Ramos (cell line): ENCODE results near the gene SYT2.
"Not testable (repeated sequence)": the region's sequence is repeated elsewhere in the genome, so short reads cannot be mapped to it uniquely, and the experiment has no call there.

Experiments
- in situ Hi-C: fragments of 300-500 bp; cut with MboI; formaldehyde crosslinking; loops from one replicate; pipeline ENCODE4 v1.14.3; 2022; ENCODE audit warnings: low sequenced_read_pairs; ENCODE audit not compliant: unreplicated experiment

Gene SYT2

DNA sequence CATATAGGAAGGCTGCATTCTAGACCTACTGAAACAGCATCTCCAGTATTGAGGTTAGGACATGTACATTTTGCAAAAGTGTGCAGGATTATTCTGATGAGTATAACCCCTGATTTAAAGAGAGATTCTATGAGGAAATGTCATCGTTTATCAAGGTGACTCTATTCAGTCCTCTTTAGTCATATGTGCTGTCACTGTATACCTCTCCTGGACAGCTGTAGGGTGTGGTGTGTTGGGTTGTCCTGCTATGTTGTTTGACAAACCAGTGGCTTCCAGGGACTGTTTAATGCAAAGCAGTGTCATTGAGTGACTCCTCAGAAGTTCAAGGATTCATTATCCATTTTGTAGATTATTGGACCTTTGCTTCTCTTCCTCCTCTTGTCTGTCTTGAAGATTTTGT is 152.6 kb downstream of the SYT2 start:
- in situ Hi-C loops, result not testable (repeated sequence)

DNA sequence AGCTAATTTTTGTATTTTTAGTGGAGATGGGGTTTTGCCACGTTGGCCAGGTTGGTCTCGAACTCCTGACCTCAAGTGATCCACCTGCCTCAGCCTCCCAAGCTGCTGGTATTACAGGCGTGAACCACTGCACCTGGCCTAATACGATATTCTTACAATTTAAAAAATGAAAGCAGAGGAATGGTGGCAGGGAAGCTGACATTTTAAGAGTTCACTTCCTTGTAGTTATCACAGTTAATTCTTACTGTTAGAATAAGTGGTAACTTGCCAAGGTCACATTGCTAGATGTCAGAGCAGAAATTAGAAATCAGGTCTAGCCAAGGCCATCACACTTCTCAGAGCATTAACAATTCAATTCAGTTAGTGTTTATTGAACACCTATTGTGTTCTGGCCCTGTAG is 154.2 kb downstream of the SYT2 start:
- in situ Hi-C loops, result not testable (repeated sequence)

DNA sequence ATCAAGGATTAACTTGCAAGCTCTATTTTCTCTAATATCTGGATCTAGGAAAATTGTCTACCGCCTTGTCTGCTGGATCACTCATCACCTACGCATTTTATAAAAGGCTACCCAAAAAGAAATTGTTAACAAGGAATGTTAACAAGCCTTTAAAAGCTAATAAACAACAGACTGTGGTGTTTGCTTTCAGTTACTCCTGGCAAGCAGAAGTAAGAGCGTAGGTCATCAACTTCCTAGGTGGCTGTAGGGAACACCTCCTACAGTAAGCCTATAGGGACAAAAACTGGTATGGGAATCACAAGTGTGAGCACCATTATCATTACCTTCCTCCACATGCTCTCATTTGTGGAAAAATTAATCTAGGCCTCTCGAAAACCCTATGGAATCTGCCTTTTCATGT is 155.6 kb downstream of the SYT2 start:
- in situ Hi-C loops, result not testable (repeated sequence)

- in situ Hi-C loops, result no loop called here
Measured at GRCh38 chr1:202553560-202554038, 156.7 kb downstream of the SYT2 start.

DNA sequence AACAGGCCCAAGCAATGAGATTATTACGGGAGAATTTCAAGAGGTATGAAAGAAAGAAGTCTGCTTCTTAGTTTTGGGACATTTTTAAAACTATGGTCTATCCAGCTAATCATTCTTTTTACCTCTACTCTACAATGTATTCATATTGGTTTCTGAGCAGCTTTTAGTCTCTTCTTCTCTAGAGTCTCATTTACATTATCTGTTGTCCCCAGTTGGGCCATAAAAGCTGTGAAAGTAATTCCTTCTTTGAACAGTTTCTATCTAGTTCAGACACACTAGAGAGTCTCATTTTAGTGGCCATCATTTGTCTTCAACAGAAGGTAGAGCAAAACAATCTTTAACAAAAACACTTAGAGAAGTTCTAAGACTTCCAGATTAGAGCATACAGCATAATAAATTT is 157.2 kb downstream of the SYT2 start:
- in situ Hi-C loops, result not testable (repeated sequence)

- in situ Hi-C loops, result not testable (repeated sequence)
Measured at GRCh38 chr1:202552615-202553014, 157.6 kb downstream of the SYT2 start.

DNA sequence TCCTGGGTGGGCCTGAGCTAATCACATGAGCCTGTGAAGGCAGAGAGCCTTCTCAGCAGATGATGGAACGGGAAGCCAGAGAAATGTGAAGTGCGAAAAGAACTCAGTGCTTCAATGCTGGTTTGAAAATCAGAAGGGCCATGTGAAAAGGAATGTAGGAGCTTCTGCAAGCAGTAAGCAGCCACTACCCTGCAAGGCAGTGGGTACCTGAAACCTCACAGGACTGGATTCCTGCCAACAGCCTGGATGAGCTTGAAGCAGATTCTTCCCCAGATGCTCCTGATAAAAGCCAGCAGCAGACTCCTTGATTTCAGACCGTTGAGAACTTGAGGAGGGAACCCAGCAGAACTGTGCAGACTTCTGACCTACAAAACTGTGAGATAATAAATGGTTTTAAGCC is 158.6 kb downstream of the SYT2 start:
- in situ Hi-C loops, result no loop called here

- in situ Hi-C loops, result not testable (repeated sequence)
Measured at GRCh38 chr1:202550088-202550487, 160.2 kb downstream of the SYT2 start.

- in situ Hi-C loops, result no loop called here
Measured at GRCh38 chr1:202547215-202547614, 163.0 kb downstream of the SYT2 start.

DNA sequence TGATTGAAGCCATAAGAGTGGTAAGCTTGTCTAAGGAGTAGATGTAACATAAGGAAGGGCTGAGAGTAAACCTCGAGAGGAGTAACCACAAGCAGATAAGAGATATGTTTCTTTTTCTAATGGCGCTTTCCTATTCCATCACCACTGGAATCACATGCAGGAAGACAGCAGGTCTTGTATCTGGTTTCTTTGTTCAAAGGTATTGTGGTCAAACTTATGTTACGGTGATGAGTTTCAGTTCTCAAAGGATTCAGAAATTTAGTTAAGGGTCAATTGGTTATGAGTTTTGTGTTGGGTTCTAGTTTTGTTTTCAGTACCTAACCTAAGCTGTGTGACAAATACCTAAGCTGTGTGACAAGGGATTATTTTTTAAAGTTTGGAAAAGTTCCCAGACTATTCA is 163.5 kb downstream of the SYT2 start:
- in situ Hi-C loops, result not testable (repeated sequence)

- in situ Hi-C loops, result not testable (repeated sequence)
Measured at GRCh38 chr1:202546377-202546776, 163.9 kb downstream of the SYT2 start.

DNA sequence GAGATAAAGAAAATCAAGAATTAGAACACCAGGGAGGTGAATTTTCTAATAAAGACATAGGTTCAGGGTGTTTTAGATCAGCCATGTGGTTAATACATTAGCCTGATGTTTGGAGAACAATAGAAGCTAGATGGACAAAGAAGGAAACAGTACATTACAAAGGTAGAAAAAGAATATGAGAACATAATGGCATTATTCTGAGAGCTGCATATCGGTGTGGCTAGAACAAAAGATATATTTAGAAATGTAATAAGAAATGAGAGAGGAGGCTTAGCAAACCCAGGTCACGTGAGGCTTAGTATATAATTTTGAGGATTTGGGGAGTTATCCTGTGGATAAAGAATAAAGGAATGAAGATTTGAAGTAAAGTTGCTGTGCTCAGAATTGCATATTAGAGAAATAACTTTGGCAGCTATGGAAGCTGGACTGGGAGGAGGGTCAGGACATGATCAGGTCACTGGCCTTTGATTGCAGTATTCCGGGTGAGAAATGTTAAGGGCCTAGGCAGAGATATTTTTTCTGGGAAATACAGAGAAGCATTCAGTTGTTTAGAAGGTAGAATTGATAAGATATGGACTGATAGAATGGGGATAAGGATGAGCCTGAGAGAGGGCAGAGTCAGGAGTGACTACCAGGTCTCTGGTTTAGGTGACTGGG is 164.5 kb downstream of the SYT2 start:
- in situ Hi-C loops, result not testable (repeated sequence)

DNA sequence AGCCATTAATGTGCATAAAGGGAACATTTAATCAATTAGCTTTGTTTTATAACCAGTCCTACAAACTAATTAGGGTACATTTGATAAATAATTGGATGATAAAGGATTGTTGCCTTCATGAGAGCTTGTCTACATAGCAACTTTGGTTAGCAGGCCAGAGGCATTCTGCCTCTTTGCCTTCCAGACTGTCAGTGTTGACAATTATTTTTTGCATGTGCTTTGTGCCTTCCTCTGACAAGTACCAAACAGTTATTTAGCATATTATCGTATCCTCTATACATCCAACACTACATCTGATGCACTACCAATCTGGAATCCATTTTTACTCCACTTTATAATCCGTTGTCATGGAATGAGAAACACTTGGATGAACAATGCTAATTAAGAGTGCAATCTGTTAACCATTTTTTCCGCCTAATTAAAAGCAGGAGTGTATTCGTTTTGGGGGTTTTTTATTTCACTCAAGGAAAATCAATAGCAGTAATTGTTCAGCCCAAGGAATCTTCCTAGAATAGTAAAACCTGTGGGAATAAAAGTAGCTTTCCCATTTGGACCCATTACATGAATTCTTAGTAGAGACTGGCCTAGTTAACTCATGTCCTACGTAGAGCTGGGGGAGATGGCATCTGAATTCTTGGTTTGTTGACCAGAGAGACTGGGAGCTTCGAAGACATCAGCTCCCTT is 165.3 kb downstream of the SYT2 start:
- in situ Hi-C loops, result not testable (repeated sequence)

DNA sequence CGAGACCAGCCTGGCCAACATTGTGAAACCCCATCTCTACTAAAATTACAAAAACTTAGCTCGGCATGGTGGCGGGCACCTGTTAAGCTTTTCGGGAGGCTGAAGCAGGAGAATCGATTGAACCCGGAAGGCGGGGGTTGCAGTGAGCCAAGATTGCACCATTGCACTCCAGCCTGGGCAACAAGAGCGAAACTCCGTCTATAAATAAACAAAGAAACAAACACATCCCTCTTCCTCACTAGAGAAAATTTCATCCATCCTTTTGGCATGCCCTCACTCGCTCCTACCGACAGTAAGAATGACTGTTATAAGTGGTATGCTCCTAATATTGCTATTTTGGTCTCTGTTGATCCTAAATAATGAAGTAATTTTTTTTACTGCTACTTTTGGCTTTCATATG is 166.7 kb downstream of the SYT2 start:
- in situ Hi-C loops, result not testable (repeated sequence)

DNA sequence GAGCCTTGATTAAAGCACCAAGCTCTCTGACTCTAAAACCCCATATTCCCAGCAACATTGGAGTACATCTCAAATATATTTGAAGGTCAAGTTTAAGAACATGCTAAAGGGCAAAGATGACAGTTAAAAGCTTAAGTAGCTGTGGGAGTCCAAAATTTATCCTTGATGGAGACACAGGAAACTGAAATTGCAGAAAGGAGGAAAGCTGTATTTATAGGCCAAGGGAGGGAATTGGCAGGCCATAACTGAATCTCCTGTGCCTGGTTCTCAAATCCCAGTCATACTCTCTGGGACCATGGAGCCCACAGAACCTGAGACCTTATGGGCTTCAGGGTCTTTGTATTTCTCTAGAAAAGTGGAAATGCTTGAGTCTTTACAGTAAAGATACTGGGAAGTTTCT is 167.8 kb downstream of the SYT2 start:
- in situ Hi-C loops, result not testable (repeated sequence)

DNA sequence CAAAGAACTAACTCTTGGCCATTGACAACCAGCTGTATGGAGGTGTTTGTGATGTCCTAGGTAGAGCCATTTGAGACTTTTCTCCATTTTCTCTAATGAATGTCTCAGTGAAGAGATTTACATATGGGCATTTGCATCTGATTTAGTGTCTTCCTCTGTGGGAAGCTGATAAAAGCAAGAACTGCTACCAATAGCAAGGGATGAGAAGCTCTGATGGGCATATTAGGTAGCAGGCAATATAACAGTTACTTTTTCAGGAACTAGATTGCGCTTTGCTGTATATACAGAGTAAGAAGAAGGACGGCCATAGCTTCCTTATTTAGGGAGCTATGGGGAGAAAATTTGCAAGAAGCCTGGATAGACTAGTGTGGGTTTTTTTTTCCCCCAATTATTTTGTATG is 169.4 kb downstream of the SYT2 start:
- in situ Hi-C loops, result not testable (repeated sequence)
